Measurements from ENCODE around the gene BCAN. TPM values are rescaled to one million over a fixed set of nuclear protein-coding genes. Genes with fewer than 3 reads are reported as not detected.

Gene BCAN
- total RNA-seq, 1 experiment from 2014 or later = 1.2 TPM

DNA sequence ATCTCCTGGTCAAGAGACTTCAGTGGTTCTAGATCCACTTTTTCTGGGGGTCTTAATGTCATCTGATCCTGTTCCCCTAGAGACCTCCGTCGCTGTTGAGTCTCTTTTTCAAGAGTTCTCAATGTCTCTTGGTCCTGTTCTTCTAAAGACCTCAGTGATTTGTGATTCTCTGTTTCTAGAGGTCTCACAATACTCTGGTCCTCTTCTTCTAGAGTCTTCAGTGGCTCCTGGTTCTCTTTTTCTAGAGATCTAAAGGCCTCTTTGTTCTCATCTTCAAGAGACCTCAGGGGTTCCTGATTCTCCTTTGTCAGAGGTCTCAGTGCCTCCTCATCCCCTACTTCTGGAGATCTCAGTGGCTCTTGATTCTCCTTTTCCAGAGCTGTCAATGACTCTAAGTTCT is 29.9 kb downstream of the BCAN start:
- H2BK20ac ChIP-seq (ENCODE audit: low read depth, low read length, poor library complexity, severe bottlenecking) = no peak overlapping the region
- Mint-ChIP-seq H3K4me3 (0 out of 5 replicates have a peak overlapping the region, but pooled peaks of 1 of the 2 experiments have one; percentile 25), H3K9me3 (peaks cover 2 to 3% of the 10 kb centered on the region in 2 experiments; a peak in 3 of 5 replicates), H3K4me1 (peaks cover 77 to 88% of the 10 kb centered on the region in 2 experiments), H3K27me3 (ENCODE audit: low read depth) (peaks cover 3% of the 10 kb centered on the region; the same call in 1 of the 2 replicates), H3K36me3 (ENCODE audit: insufficient read depth in 1 of 3, low read depth in 3 of 3) (peaks cover 35 to 48% (median 38%) of the 10 kb centered on the region in 3 experiments), H3K27ac (no peak overlapping the region; a peak in 1 of 7 replicates)
- no peaks in the 10 kb centered on the region for H3K27me3 ChIP-seq (ENCODE audit: insufficient read depth, low read length)
- TF ChIP-seq, protein P1, sequence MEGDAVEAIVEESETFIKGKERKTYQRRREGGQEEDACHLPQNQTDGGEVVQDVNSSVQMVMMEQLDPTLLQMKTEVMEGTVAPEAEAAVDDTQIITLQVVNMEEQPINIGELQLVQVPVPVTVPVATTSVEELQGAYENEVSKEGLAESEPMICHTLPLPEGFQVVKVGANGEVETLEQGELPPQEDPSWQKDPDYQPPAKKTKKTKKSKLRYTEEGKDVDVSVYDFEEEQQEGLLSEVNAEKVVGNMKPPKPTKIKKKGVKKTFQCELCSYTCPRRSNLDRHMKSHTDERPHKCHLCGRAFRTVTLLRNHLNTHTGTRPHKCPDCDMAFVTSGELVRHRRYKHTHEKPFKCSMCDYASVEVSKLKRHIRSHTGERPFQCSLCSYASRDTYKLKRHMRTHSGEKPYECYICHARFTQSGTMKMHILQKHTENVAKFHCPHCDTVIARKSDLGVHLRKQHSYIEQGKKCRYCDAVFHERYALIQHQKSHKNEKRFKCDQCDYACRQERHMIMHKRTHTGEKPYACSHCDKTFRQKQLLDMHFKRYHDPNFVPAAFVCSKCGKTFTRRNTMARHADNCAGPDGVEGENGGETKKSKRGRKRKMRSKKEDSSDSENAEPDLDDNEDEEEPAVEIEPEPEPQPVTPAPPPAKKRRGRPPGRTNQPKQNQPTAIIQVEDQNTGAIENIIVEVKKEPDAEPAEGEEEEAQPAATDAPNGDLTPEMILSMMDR (conservative IDR thresholded peaks at IDR 0.05) = no peak
- peaks cover 8% of the 10 kb centered on the region for H3K79me1 ChIP-seq (ENCODE audit: insufficient read depth, low read depth, low read length, poor library complexity, severe bottlenecking)
- H3K23ac ChIP-seq (ENCODE audit: insufficient read length, low read depth, low read length) = no peak overlapping the region
- H2AK5ac ChIP-seq (ENCODE audit: insufficient read length, low read length) = no peak overlapping the region
- H3K4me2 ChIP-seq (ENCODE audit: insufficient read depth, insufficient read length, low read length) = no peak overlapping the region
- no peak overlapping the region for H2BK15ac ChIP-seq (ENCODE audit: low read depth, low read length)
- no peak overlapping the region for H3K18ac ChIP-seq (ENCODE audit: insufficient read length, low read depth, low read length)
- H4K20me1 ChIP-seq (ENCODE audit: control insufficient read depth, insufficient read depth, insufficient read length) = no peaks in the 10 kb centered on the region
- H3K14ac ChIP-seq (ENCODE audit: insufficient read depth, low read length) = no peak overlapping the region
- no peak overlapping the region for H4K5ac ChIP-seq (ENCODE audit: insufficient read length, low read depth, low read length)
- no peak for DNase-seq
- H2AFZ ChIP-seq (ENCODE audit: low read length) = no peak overlapping the region
- no peak overlapping the region for H4K91ac ChIP-seq (ENCODE audit: insufficient read length, low read depth, low read length)
- no peak overlapping the region for H2BK120ac ChIP-seq (ENCODE audit: low read depth, low read length, poor library complexity, severe bottlenecking)
- H3K9me3 ChIP-seq (ENCODE audit: control insufficient read depth, low read depth, low read length) = no peaks in the 10 kb centered on the region
- no peak overlapping the region for H2BK12ac ChIP-seq (ENCODE audit: insufficient read length, low read depth, low read length)
- H2BK5ac ChIP-seq (ENCODE audit: insufficient read length, low read length) = no peak overlapping the region
- peaks cover 12% of the 10 kb centered on the region for H3K23me2 ChIP-seq (ENCODE audit: insufficient read length, low read depth, low read length, poor library complexity, severe bottlenecking)
- no peak overlapping the region for H4K8ac ChIP-seq (replicated peaks; ENCODE audit: insufficient read length, low read depth, low read length)
- H3K4ac ChIP-seq (ENCODE audit: low read depth, low read length) = no peak overlapping the region
- no peak overlapping the region for H3K56ac ChIP-seq (ENCODE audit: insufficient read length, low read depth, low read length)
- peaks cover 31% of the 10 kb centered on the region; the same call in 1 of the 2 replicates for H3K4me1 ChIP-seq (ENCODE audit: insufficient read depth, low read length)
- no peak overlapping the region for H3K27ac ChIP-seq (ENCODE audit: insufficient read length, low read depth, low read length)
- H3T11ph ChIP-seq (ENCODE audit: low read length) = no peak overlapping the region
- no CpG with 5 or more reads among the region's 2 CpGs for WGBS (ENCODE audit: extremely low coverage, insufficient read length, low lambda C conversion rate)
- H3K79me2 ChIP-seq (ENCODE audit: insufficient read depth, low read length) = peaks cover 4% of the 10 kb centered on the region; the same call in 1 of the 2 replicates
- H3K9ac ChIP-seq (ENCODE audit: extremely low read depth, insufficient read length, low read length) = no peak overlapping the region
